Right lobe of liver (tissue), 6 donors: ENCODE measurements around the gene NKAIN2. TPM values are rescaled to one million over a fixed set of nuclear protein-coding genes. Genes with fewer than 3 reads are reported as not detected.

Source experiments
- ATAC-seq, 4 donors: fragments of 200-7000 bp; cut with Tn5 transposase; one replicate each; pipeline ENCODE4 v1.9.1; 2020; ENCODE audit warnings: mild to moderate bottlenecking in 4 of 4, moderate library complexity in 4 of 4
- DNase-seq, 3 donors: peaks; one replicate each; pipeline ENCODE4 v3.0.0-alpha.2; 2020
- H3K27ac ChIP-seq, 3 donors: fragments of 200-600 bp; one replicate each; pipeline ENCODE4 v1.8.0; 2022
- H3K27me3 ChIP-seq, 2 donors: fragments of 200-600 bp; one replicate each; pipeline ENCODE4 v1.8.0; 2022
- H3K36me3 ChIP-seq, 4 donors: fragments of 200-600 bp; sonication (generic) in 1 of 4; one replicate each; pipeline versions ENCODE4 v1.5.1 to v1.8.0; 2017 to 2022; ENCODE audit warnings: control low read depth in 1 of 4
- H3K4me1 ChIP-seq, 4 donors: fragments of 200-600 bp; sonication (generic) in 1 of 4; one replicate each; pipeline versions ENCODE4 v1.5.1 to v1.8.0; 2017 to 2022; ENCODE audit warnings: control low read depth in 1 of 4
- H3K4me3 ChIP-seq, 3 donors: fragments of 200-600 bp; one replicate each; pipeline ENCODE4 v1.8.0; 2022
- H3K9me3 ChIP-seq, 4 donors: fragments of 200-600 bp; sonication (generic) in 1 of 4; one replicate each; pipeline versions ENCODE4 v1.5.1 to v1.8.0; 2017 to 2022; ENCODE audit warnings: control low read depth in 1 of 4
- POLR2A ChIP-seq: fragments of 450-650 bp; IDR thresholded peaks from one replicate; pipeline ENCODE4 v1.6.1; 2017; ENCODE audit warnings: antibody characterized with exemption, mild to moderate bottlenecking
- WGBS: methylation state at CpG from one replicate; pipeline ENCODE4 v1.1.6; 2018; ENCODE audit warnings: low coverage, low lambda C conversion rate; ENCODE audit not compliant: insufficient coverage; ENCODE audit errors: missing lambda C conversion rate; 5-methylcytosine and 5-hydroxymethylcytosine counted together
- intact Hi-C, 2 donors: fragments of 100-400 bp; cut with DNase I; formaldehyde crosslinking; loops; one replicate each; pipeline versions ENCODE4 v1.11.2 to v1.14.1; 2022
- total RNA-seq, 6 experiments: library from RNA; depleted of rRNA in 2 of 6; stranded (reverse); fragments of >200 nt in 2 of 6; fragmentation: NEBNext Ultra II Directional in 3 of 6; extraction: Animal tissue kit (Norgen Biotek cat#: 25700) in 3 of 6; gene quantifications; one replicate each; pipeline versions ENCODE4 v1.1.0 to v1.2.4, GENCODE V29; 2016 to 2023
- TF ChIP-seq, protein P1 (sequence below), 4 donors: fragments of 200-600 bp in 3 of 4; fragments of 450-650 bp in 1 of 4; IDR thresholded peaks; one replicate each; pipeline versions ENCODE4 v1.5.1 to v1.8.0; 2016 to 2022; ENCODE audit warnings: antibody characterized with exemption in 4 of 4, mild to moderate bottlenecking in 2 of 4
- donor health status: DM: no; HTN: yes; CAD: no.
- donor health status: DM: no; HTN: no; CAD: no.
- donor health status: DM: no; HTN: no; CAD: no.
- donor health status: DM: no; HTN: yes; CAD: no.
- donor health status: DM: no; HTN: yes; CAD: no.

Gene NKAIN2
- total RNA-seq, 6 experiments from 2014 or later = 0.16 to 0.28 TPM; not detected in 4

DNA sequence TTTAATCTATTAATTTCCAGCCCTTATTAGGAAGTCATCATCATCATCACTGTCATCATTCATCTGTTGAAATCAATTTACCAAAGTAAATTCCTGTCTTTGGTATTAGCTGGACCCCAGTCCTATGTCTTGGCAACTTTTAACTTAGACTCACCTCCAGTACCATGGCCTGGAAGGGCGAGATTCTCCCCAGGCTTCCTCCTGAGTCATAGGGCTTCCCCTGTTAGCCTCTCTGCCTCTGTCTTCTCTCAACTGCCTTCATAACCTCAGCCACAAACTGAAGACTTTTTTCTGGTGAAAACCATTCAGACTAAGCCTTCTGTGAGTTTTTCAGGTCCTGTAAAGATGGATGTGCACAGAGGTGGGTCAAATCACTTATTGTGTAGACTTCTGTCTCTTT, 95.0 kb downstream of the NKAIN2 start:
- H3K36me3 ChIP-seq = no peaks in the 10 kb centered on the region
- intact Hi-C loops = no loop called here
- H3K27ac ChIP-seq = no peak overlapping the region
- ATAC-seq (no peak), DNase-seq (no peak)
- H3K4me3 ChIP-seq = no peak overlapping the region
- no peak for TF ChIP-seq POLR2A
- TF ChIP-seq, protein P1, sequence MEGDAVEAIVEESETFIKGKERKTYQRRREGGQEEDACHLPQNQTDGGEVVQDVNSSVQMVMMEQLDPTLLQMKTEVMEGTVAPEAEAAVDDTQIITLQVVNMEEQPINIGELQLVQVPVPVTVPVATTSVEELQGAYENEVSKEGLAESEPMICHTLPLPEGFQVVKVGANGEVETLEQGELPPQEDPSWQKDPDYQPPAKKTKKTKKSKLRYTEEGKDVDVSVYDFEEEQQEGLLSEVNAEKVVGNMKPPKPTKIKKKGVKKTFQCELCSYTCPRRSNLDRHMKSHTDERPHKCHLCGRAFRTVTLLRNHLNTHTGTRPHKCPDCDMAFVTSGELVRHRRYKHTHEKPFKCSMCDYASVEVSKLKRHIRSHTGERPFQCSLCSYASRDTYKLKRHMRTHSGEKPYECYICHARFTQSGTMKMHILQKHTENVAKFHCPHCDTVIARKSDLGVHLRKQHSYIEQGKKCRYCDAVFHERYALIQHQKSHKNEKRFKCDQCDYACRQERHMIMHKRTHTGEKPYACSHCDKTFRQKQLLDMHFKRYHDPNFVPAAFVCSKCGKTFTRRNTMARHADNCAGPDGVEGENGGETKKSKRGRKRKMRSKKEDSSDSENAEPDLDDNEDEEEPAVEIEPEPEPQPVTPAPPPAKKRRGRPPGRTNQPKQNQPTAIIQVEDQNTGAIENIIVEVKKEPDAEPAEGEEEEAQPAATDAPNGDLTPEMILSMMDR (IDR thresholded peaks at IDR 0.05) = no peak
- H3K4me1 ChIP-seq = no peaks in the 10 kb centered on the region
- H3K27me3 ChIP-seq = no peaks in the 10 kb centered on the region
- WGBS = no CpG with 5 or more reads among the region's 1 CpG
- H3K9me3 ChIP-seq = no peaks in the 10 kb centered on the region

DNA sequence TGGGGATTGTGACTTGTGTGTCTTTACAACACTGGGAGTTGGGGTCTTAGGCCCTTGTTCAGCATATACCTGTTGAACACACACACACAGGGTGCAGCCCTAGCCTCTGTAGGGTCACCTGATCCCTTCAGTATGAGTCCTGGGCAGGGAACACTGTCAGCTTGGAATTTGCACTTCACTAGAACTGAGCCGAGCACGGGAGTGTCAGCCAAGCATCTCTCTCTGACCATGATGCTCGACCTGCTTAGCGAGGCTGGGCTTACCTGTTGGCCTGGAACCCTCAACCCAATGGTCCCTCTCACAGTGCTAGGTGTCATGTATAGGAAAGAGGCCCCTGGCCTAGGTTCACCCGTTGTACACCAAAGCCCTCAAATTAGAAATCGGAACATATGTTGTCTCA, 96.1 kb downstream of the NKAIN2 start:
- Histone ChIP-seq H3K27me3 (no peaks in the 10 kb centered on the region), H3K27ac (no peak overlapping the region), H3K36me3 (no peaks in the 10 kb centered on the region), H3K4me3 (no peak overlapping the region), H3K4me1 (no peaks in the 10 kb centered on the region), H3K9me3 (no peaks in the 10 kb centered on the region)
- ATAC-seq = no peak
- TF ChIP-seq POLR2A = no peak
- TF ChIP-seq, protein P1 (IDR thresholded peaks at IDR 0.05) = no peak
- DNase-seq = no peak
- no CpG with 5 or more reads among the region's 6 CpGs for WGBS
- intact Hi-C loops = no loop called here

DNA sequence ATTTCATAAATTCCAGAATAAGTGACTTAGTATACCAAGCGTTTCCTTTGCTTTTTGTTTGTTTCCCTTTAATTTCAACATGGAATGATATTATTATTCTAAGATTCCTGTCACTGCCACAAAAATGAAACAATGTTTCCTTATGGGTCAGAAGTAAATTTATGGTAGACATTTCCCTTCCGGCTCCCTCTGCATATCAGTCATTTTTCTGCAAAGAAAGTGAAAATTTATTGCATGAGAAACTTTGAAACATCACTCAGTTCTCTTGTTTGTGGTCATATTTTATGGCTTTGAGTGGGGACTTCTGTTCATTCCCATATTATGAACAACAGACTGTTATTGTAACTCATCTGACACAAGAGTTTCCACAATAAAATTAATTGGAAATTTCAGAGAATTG, 97.8 kb downstream of the NKAIN2 start:
- Histone ChIP-seq H3K27me3 (no peaks in the 10 kb centered on the region), H3K9me3 (no peaks in the 10 kb centered on the region), H3K4me3 (no peak overlapping the region), H3K27ac (no peak overlapping the region), H3K4me1 (no peaks in the 10 kb centered on the region), H3K36me3 (no peaks in the 10 kb centered on the region)
- no peak for ATAC-seq
- no peak for DNase-seq
- TF ChIP-seq POLR2A = no peak
- TF ChIP-seq, protein P1 (IDR thresholded peaks at IDR 0.05) = no peak
- 35% methylated on average over 2 of the region's 2 CpGs for WGBS
- intact Hi-C loops = no loop called here

DNA sequence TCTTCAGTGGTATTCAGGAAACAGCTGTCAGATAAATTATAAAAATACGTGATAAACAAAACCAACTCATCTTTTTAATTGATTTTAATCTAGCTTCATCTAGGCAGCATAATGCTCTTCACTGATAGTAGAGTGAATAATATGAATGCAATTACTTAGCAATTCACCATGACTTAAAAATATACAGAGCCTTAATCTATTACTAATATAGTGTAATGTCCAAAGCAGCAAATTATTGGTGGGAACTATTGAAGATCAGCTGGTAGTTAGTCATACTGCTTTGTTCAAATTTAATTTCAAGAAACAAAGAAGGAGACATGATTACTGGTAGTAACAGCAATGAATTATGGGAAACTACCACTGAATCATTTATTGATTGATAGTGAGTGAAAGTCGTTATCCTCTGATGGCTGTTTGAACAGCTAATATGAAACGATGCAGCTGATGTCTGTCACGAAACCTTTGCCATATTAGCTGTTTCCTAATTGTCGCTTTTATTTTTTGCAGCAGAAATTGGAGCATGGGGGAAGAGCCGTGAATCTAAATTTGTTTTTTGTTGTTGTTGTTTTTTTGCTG, 99.2 kb downstream of the NKAIN2 start:
- no peak overlapping the region for H3K27ac ChIP-seq
- no peaks in the 10 kb centered on the region for H3K27me3 ChIP-seq
- ATAC-seq (no peak), DNase-seq (no peak)
- H3K36me3 ChIP-seq = no peaks in the 10 kb centered on the region
- H3K4me1 ChIP-seq = no peaks in the 10 kb centered on the region
- WGBS = 79% methylated on average over 6 of the region's 6 CpGs
- H3K4me3 ChIP-seq = no peak overlapping the region
- intact Hi-C loops = no loop called here
- TF ChIP-seq, protein P1 (IDR thresholded peaks at IDR 0.05) = no peak
- no peak for TF ChIP-seq POLR2A
- H3K9me3 ChIP-seq = no peaks in the 10 kb centered on the region

DNA sequence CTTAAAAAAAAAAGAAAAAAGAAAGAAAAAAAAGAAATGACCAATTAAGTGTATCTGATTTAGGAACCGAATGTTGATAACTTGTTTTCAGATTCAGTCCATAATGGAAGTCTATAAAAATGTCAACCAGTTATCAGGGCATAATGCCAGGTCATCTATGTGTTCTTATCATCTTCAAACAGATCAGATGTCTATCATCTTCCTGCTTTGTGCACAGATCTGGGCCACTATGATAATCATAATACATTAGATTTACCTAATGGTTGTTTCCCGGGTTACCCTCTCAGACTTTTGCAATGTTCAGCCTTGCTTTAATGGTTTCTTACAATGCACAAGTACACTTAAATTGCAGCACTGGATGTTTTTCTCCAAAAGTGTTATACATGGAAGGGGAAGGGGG, 100.6 kb downstream of the NKAIN2 start:
- TF ChIP-seq, protein P1 (IDR thresholded peaks at IDR 0.05) = no peak
- TF ChIP-seq POLR2A = no peak
- 71% methylated on average over 2 of the region's 2 CpGs for WGBS
- ATAC-seq = no peak
- Histone ChIP-seq H3K4me1 (no peaks in the 10 kb centered on the region), H3K27me3 (no peaks in the 10 kb centered on the region), H3K36me3 (no peaks in the 10 kb centered on the region), H3K9me3 (no peaks in the 10 kb centered on the region), H3K27ac (no peak overlapping the region), H3K4me3 (no peak overlapping the region)
- no peak for DNase-seq
- intact Hi-C loops = no loop called here
